Spleen (tissue), 11 donors: ENCODE measurements around the gene PRICKLE1. TPM values are rescaled to one million over a fixed set of nuclear protein-coding genes. Genes with fewer than 3 reads are reported as not detected.
"Not testable (repeated sequence)": the region's sequence is repeated elsewhere in the genome, so short reads cannot be mapped to it uniquely, and the experiment has no call there.

Source experiments
- DNase-seq: peaks from one replicate; pipeline ENCODE4 v3.0.0-alpha.2; 2020
- H3K27ac ChIP-seq, 8 donors: fragments of 200-600 bp; sonication (generic) in 7 of 8; 1 replicate in 4 of 8; 2 replicates in 4 of 8; pipeline versions ENCODE4 v1.5.0 to v1.8.0; 2016 to 2021; ENCODE audit warnings: inconsistent platforms in 4 of 8, mild to moderate bottlenecking in 4 of 8, moderate library complexity in 1 of 8
- H3K27me3 ChIP-seq, 7 donors: fragments of 200-600 bp; sonication (generic) in 6 of 7; replicated peaks in 1 of 7; 1 replicate in 4 of 7; 2 replicates in 3 of 7; pipeline versions ENCODE4 v1.5.0 to v1.8.0; 2016 to 2021; ENCODE audit warnings: inconsistent platforms in 3 of 7, mild to moderate bottlenecking in 1 of 7
- H3K36me3 ChIP-seq, 6 donors: fragments of 200-600 bp; sonication (generic) in 5 of 6; 1 replicate in 4 of 6; 2 replicates in 2 of 6; pipeline versions ENCODE4 v1.5.0 to v1.8.0; 2016 to 2021; ENCODE audit warnings: inconsistent platforms in 2 of 6
- H3K4me1 ChIP-seq, 6 donors: fragments of 200-600 bp; sonication (generic) in 5 of 6; 1 replicate in 3 of 6; 2 replicates in 3 of 6; pipeline versions ENCODE4 v1.5.0 to v1.8.0; 2016 to 2021; ENCODE audit warnings: inconsistent platforms in 3 of 6
- H3K4me3 ChIP-seq, 8 donors: fragments of 200-600 bp; sonication (generic) in 7 of 8; 1 replicate in 4 of 8; 2 replicates in 4 of 8; pipeline versions ENCODE4 v1.5.0 to v1.8.0; 2016 to 2021; ENCODE audit warnings: inconsistent platforms in 4 of 8, mild to moderate bottlenecking in 4 of 8, moderate library complexity in 2 of 8
- H3K9me3 ChIP-seq, 8 donors: fragments of 200-600 bp; sonication (generic) in 7 of 8; 1 replicate in 4 of 8; 2 replicates in 4 of 8; pipeline versions ENCODE4 v1.5.0 to v1.8.0; 2016 to 2021; ENCODE audit warnings: inconsistent platforms in 4 of 8
- POLR2A ChIP-seq, 3 donors: fragments of 450-650 bp; IDR thresholded peaks; one replicate each; pipeline ENCODE4 v1.5.1; 2017; ENCODE audit warnings: antibody characterized with exemption in 3 of 3, mild to moderate bottlenecking in 1 of 3
- POLR2AphosphoS5 ChIP-seq, 3 donors: sonication (generic); formaldehyde crosslinking; IDR thresholded peaks; one replicate each; pipeline ENCODE4 v1.5.1; 2017; ENCODE audit warnings: antibody characterized with exemption in 3 of 3
- WGBS, 5 donors: extraction: QIAGEN DNeasy Blood & Tissue Kit in 3 of 5; methylation state at CpG; one replicate each; pipeline versions ENCODE4 v1.1.5 to v1.1.7; 2013 to 2018; 5-methylcytosine and 5-hydroxymethylcytosine counted together
- intact Hi-C: fragments of 100-400 bp; cut with DNase I; formaldehyde crosslinking; loops from one replicate; pipeline ENCODE4 v1.15.0; 2023; ENCODE audit warnings: low total_unique reads
- polyA plus RNA-seq, 3 donors: library from polyadenylated mRNA; stranded (reverse); fragments of 200-250 nt; gene quantifications; one replicate each; pipeline ENCODE4 v1.2.1, GENCODE V29; 2013
- total RNA-seq, 7 donors: library from RNA; depleted of rRNA in 3 of 7; stranded (reverse); fragments of >200 nt in 3 of 7; fragmentation: NEBNext Ultra II Directional in 4 of 7; extraction: Animal tissue kit (Norgen Biotek cat#: 25700) in 4 of 7; gene quantifications; one replicate each; pipeline versions ENCODE4 v1.1.0 to v1.2.1, GENCODE V29; 2016 to 2021
- TF ChIP-seq, protein P1 (sequence below), 11 experiments: fragments of 200-600 bp in 7 of 11; fragments of 450-650 bp in 4 of 11; sonication (generic) in 4 of 11; IDR thresholded peaks in 8 of 11; conservative IDR thresholded peaks in 3 of 11; 1 replicate in 7 of 11; 2 replicates in 4 of 11; pipeline versions ENCODE4 v1.4.0 to v1.8.0; 2016 to 2021; ENCODE audit warnings: antibody characterized with exemption in 11 of 11, inconsistent platforms in 4 of 11, mild to moderate bottlenecking in 1 of 11
- donor health status: healthy with polysubstance abuse.
- donor health status: DM: no; HTN: no; CAD: no; lungs with moderate emphysema.
- donor health status: DM: no; HTN: no; CAD: no.
- donor health status: Bipolar disorder and iron deficiency.
- donor health status: healthy.
- donor health status: DM: no; HTN: no; CAD: no.
- donor health status: DM: yes; HTN: yes; CAD: no.

Gene PRICKLE1
- total and polyA plus RNA-seq, 10 donors = 5.1 to 73.0 (median 29.3) TPM

DNA sequence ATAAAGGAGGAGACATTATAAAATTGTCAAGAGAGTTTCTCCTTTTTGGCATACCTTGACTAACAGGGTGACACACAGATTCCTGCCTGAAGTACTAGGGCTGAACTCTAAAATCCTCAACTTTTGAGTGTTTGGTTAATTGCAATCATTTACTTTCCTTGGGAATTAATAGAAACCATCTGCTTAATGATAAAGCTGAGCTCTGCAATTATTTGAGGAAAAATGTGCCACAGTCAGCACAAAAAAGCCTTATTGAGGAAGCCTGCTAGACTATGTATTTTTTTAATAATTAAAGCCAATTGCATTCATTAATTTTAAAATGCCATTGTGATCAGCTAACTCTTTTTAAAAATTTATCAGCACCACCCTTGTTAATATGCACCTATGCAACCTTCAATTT, 38.7 kb downstream of the PRICKLE1 start:
- Histone ChIP-seq H3K9me3 (no peaks in the 10 kb centered on the region), H3K27me3 (no peaks in the 10 kb centered on the region), H3K4me3 (no peak overlapping the region), H3K36me3 (no peaks in the 10 kb centered on the region), H3K4me1 (peaks cover 0 to 4% (median 0%) of the 10 kb centered on the region in 6 donors), H3K27ac (no peak overlapping the region)
- intact Hi-C loops = no loop called here
- no peak for DNase-seq
- TF ChIP-seq POLR2A (IDR thresholded peaks at IDR 0.05) (no peak), POLR2AphosphoS5 (IDR thresholded peaks at IDR 0.05) (no peak)
- TF ChIP-seq, protein P1, sequence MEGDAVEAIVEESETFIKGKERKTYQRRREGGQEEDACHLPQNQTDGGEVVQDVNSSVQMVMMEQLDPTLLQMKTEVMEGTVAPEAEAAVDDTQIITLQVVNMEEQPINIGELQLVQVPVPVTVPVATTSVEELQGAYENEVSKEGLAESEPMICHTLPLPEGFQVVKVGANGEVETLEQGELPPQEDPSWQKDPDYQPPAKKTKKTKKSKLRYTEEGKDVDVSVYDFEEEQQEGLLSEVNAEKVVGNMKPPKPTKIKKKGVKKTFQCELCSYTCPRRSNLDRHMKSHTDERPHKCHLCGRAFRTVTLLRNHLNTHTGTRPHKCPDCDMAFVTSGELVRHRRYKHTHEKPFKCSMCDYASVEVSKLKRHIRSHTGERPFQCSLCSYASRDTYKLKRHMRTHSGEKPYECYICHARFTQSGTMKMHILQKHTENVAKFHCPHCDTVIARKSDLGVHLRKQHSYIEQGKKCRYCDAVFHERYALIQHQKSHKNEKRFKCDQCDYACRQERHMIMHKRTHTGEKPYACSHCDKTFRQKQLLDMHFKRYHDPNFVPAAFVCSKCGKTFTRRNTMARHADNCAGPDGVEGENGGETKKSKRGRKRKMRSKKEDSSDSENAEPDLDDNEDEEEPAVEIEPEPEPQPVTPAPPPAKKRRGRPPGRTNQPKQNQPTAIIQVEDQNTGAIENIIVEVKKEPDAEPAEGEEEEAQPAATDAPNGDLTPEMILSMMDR (IDR thresholded peaks at IDR 0.05 in 8 of 11, conservative IDR thresholded peaks at IDR 0.05 in 3 of 11) = no peak

- Histone ChIP-seq H3K36me3 (no peaks in the 10 kb centered on the region), H3K27ac (peak overlapping the region in 3 of 8 donors; percentile 5 to 39 (median 32)), H3K9me3 (no peaks in the 10 kb centered on the region), H3K27me3 (no peaks in the 10 kb centered on the region), H3K4me1 (peaks cover 0 to 4% (median 0%) of the 10 kb centered on the region in 6 donors), H3K4me3 (no peak overlapping the region)
- WGBS, 5 donors = 77 to 96% (median 89%) methylated on average over 2 of the region's 2 CpGs
- intact Hi-C loops = no loop called here
- TF ChIP-seq, protein P1 (IDR thresholded peaks at IDR 0.05 in 8 of 11, conservative IDR thresholded peaks at IDR 0.05 in 3 of 11) = no peak
- no peak for TF ChIP-seq POLR2AphosphoS5 (IDR thresholded peaks at IDR 0.05)
- no peak for TF ChIP-seq POLR2A (IDR thresholded peaks at IDR 0.05)
- DNase-seq = no peak
Measured at GRCh38 chr12:42546709-42547108, 42.8 kb downstream of the PRICKLE1 start.

DNA sequence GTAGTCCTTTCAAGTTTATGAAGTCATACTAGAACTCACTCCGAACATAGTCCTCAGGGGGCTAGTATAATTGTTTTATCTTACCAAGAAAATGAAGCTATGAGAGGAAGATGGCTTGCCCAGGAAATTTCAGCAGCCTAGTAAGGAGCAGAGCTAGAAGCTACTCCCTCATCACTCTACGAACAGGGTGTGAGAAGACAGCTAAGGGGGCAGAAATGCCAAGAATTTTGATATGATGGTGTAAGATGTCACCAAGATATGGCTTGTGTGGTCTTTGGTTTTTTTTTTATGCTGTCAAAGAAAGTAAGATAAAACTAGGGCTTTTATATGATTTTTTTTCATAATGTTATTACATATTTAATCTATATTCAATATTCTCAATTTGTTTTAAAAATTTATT, 47.6 kb downstream of the PRICKLE1 start:
- no peak for DNase-seq
- no peaks in the 10 kb centered on the region for H3K27me3 ChIP-seq
- no peak overlapping the region for H3K27ac ChIP-seq
- no peak overlapping the region for H3K4me3 ChIP-seq
- TF ChIP-seq POLR2AphosphoS5 (IDR thresholded peaks at IDR 0.05) = no peak
- H3K9me3 ChIP-seq = no peaks in the 10 kb centered on the region
- peaks cover 0 to 4% (median 0%) of the 10 kb centered on the region in 6 donors for H3K4me1 ChIP-seq
- 67 to 85% (median 80%) methylated on average over 2 of the region's 2 CpGs for WGBS, 5 donors
- no peaks in the 10 kb centered on the region for H3K36me3 ChIP-seq
- intact Hi-C loops = no loop called here

- 25 to 76% (median 59%) methylated on average over 2 of the region's 2 CpGs for WGBS, 5 donors
- H3K36me3 ChIP-seq, intact Hi-C loops, DNase-seq, H3K27me3 ChIP-seq, H3K4me3 ChIP-seq, H3K27ac ChIP-seq, H3K9me3 ChIP-seq, H3K4me1 ChIP-seq: not testable (repeated sequence)
Measured at GRCh38 chr12:42541308-42541707, 48.2 kb downstream of the PRICKLE1 start.

- Histone ChIP-seq H3K4me1 (no peaks in the 10 kb centered on the region), H3K27ac (no peak overlapping the region), H3K36me3 (no peaks in the 10 kb centered on the region), H3K27me3 (no peaks in the 10 kb centered on the region), H3K4me3 (no peak overlapping the region), H3K9me3 (no peaks in the 10 kb centered on the region)
- TF ChIP-seq, protein P1 (IDR thresholded peaks at IDR 0.05 in 8 of 11, conservative IDR thresholded peaks at IDR 0.05 in 3 of 11) = no peak
- TF ChIP-seq POLR2AphosphoS5 (IDR thresholded peaks at IDR 0.05) (no peak), POLR2A (IDR thresholded peaks at IDR 0.05) (no peak)
- intact Hi-C loops = no loop called here
- DNase-seq = no peak
- 68 to 93% (median 87%) methylated on average over 1 of the region's 1 CpG for WGBS, 5 donors
Measured at GRCh38 chr12:42539696-42540095, 49.9 kb downstream of the PRICKLE1 start.
